Bronchial epithelial cell (primary cell): ENCODE data around the gene ATOSB. TPM values are rescaled to one million over a fixed set of nuclear protein-coding genes. Genes with fewer than 3 reads are reported as not detected.
A peak's percentile ranks its signal among the peaks of the same experiment; 100 is the strongest.

Source experiments
- DNase-seq: peaks from one replicate; pipeline ENCODE4 v3.0.0-alpha.2; 2010; ENCODE audit warnings: low read depth
- FAIRE-seq: peaks from 2 replicates; lab custom pipeline; 2011; peaks lifted over from hg19 to GRCh38; lab: Jason Lieb, UNC
- H3K27me3 ChIP-seq: 2 replicates; pipeline ENCODE4 v1.5.1; 2011; ENCODE audit warnings: low read length; ENCODE audit not compliant: control insufficient read depth, insufficient read depth
- H3K36me3 ChIP-seq: 2 replicates; pipeline ENCODE4 v1.5.1; 2011; ENCODE audit warnings: low read length; ENCODE audit not compliant: control insufficient read depth, insufficient read depth
- H3K4me3 ChIP-seq: 2 replicates; pipeline ENCODE4 v1.5.1; 2011; ENCODE audit warnings: mild to moderate bottlenecking, low read depth, low read length, control low read depth
- total RNA-seq: library from RNA; depleted of rRNA; stranded (reverse); fragments of >200 nt; gene quantifications from 2 replicates; pipeline ENCODE4 v1.2.1, GENCODE V29; 2014
- TF ChIP-seq, protein P1 (sequence below): IDR thresholded peaks from 2 replicates; pipeline ENCODE4 v1.5.1; 2011; ENCODE audit warnings: mild to moderate bottlenecking, moderate library complexity, low read length, control low read depth, inconsistent platforms; ENCODE audit not compliant: insufficient read depth, severe bottlenecking

Gene ATOSB
- total RNA-seq, 1 donor from 2014 or later = 10.3 TPM

DNA sequence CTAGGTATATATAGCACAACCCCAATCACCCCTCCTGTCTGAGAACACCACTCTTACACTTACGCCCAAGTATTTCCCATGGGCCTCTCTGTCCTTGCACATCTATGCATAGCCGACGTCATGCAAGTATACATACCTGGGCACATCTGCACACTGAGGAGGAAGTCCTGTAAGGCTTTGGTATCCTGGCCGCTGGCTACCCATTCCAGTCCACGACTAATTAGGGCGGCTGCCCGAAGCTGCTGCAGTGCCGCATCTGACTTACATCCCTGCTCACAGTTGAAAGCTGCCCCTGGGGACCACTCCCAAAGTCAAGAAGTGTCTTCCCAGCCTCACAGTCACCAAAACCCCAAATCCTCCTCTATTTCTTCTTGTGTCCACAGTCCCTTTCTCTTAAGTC, 40.9 kb downstream of the ATOSB start:
- Histone ChIP-seq H3K36me3 (peaks cover 3% of the 10 kb centered on the region), H3K4me3 (no peak overlapping the region), H3K27me3 (no peaks in the 10 kb centered on the region)
- no peak for FAIRE-seq
- DNase-seq = no peak
- TF ChIP-seq, protein P1, sequence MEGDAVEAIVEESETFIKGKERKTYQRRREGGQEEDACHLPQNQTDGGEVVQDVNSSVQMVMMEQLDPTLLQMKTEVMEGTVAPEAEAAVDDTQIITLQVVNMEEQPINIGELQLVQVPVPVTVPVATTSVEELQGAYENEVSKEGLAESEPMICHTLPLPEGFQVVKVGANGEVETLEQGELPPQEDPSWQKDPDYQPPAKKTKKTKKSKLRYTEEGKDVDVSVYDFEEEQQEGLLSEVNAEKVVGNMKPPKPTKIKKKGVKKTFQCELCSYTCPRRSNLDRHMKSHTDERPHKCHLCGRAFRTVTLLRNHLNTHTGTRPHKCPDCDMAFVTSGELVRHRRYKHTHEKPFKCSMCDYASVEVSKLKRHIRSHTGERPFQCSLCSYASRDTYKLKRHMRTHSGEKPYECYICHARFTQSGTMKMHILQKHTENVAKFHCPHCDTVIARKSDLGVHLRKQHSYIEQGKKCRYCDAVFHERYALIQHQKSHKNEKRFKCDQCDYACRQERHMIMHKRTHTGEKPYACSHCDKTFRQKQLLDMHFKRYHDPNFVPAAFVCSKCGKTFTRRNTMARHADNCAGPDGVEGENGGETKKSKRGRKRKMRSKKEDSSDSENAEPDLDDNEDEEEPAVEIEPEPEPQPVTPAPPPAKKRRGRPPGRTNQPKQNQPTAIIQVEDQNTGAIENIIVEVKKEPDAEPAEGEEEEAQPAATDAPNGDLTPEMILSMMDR = no peak

- TF ChIP-seq, protein P1 = no peak
- H3K36me3 ChIP-seq = peaks cover 4% of the 10 kb centered on the region
- H3K4me3 ChIP-seq = no peak overlapping the region
- DNase-seq (no peak), FAIRE-seq (no peak)
- H3K27me3 ChIP-seq = no peaks in the 10 kb centered on the region
Measured at GRCh38 chr9:35074141-35074540, 41.5 kb downstream of the ATOSB start.

- TF ChIP-seq, protein P1 = no peak
- no peak for FAIRE-seq
- Histone ChIP-seq H3K27me3 (no peaks in the 10 kb centered on the region), H3K36me3 (peaks cover 6% of the 10 kb centered on the region), H3K4me3 (no peak overlapping the region)
- DNase-seq = no peak
Measured at GRCh38 chr9:35073279-35073612, 42.4 kb downstream of the ATOSB start.

DNA sequence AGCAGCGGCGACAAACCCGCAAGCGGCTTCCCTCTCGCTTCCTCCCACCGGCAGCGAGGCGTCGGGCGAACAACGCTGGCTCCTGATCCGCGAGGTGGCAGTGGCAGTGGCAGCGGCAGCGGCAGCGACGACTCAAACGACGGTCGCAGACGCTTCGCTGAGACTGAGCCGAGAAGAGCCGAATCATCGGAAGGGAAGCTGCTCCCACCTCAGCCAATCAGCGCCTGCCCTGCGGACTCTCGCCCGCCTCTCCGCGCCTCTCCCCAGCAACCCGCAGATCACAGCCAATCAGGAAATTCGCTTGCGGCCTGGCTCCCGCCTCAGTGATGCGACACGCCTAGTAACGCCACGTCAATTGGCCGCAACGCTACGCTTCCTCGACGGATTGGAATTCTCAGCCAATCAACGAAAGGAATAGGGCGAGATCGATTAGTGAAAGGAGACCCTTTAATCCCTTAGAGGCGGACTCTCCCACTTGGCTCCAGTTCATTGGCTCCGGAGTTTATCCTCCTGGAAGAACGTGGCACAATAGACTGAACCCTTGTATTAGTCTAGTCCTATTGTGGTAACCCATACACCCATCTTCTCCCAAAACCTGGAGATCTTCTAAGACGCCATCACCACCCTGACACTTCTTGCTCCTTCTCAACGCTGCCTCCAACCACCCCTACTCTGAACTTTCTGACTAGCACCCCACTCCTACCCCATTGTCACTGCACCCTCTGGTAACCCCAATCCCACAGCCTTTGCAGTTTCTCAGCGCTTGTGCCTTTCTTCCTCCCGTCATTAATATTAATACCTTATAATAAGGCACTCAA, 43.0 kb downstream of the ATOSB start, which contains the start of gene VCP:
Gene VCP, minus strand, starts transcription at position 165 of the 818 bp plus-strand sequence. CDS start 272 bp downstream, outside the sequence.
- Histone ChIP-seq H3K27me3 (no peaks in the 10 kb centered on the region), H3K36me3 (peaks cover 9% of the 10 kb centered on the region), H3K4me3 (peak within 1 kb of the TSS; percentile 88)
- DNase-seq (peak; percentile 98), FAIRE-seq (peak; percentile 23)
- TF ChIP-seq, protein P1 = no peak

DNA sequence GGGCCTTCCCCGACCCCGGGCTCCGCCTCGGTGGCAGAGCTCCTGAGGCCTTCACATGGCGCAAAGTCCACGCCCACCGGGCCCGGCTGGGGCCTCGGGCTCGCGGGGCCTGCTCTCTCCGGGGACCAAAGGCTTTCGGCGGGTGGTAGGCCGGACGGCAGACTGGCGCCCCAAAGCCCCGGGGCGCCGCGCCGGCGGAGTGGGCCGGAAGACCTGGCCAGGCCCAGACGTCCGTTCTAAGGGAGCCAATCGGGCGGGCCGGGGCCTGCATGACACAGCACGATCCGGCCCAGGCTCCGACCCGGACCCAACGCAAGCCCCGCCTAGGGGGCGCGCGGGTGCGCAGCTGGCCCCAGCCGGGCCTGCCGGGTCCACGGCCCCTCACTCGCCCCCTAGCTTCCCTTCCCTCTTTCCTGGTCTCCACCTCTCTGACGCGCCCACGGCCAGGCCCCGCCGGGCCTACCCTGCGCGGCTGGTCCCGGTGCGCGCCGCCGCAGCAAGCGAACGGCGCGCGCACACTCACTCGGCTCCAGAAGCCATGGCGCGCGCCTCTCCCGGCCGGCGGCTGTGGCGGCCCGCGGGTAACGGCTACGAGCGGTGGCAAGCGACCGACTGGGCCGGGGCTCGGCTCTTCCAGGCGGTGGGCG, 43.7 kb downstream of the ATOSB start:
- TF ChIP-seq, protein P1 = peak; percentile 62
- Histone ChIP-seq H3K27me3 (no peaks in the 10 kb centered on the region), H3K4me3 (peak overlapping the region; percentile 88), H3K36me3 (peaks cover 11% of the 10 kb centered on the region)
- FAIRE-seq = no peak
- peak; percentile 67 for DNase-seq
